SU-DHL-6 (cell line): Measurements from ENCODE around the gene C5AR1.

Experiments used
- H2AFZ ChIP-seq: fragments of 200-600 bp; sonication (generic); 2 replicates; pipeline ENCODE4 v1.6.1; 2014; ENCODE audit warnings: low read depth, mild to moderate bottlenecking, moderate library complexity, mixed read lengths, antibody characterized with exemption, low read length; ENCODE audit not compliant: severe bottlenecking
- H3F3A ChIP-seq: fragments of 200-600 bp; shearing (Covaris generic); 2 replicates; pipeline ENCODE4 v1.6.0; 2016; ENCODE audit warnings: antibody characterized with exemption, mild to moderate bottlenecking; ENCODE audit not compliant: insufficient read depth
- H3K27ac ChIP-seq: fragments of 200-600 bp; sonication (generic); 2 replicates; pipeline ENCODE4 v1.5.1; 2016; ENCODE audit warnings: low read depth, mild to moderate bottlenecking, low read length, moderate library complexity, mixed read lengths
- H3K27me3 ChIP-seq: fragments of 200-600 bp; sonication (generic), shearing (Covaris generic); 2 replicates; pipeline ENCODE4 v1.6.0; 2014; ENCODE audit warnings: mild to moderate bottlenecking, low read length
- H3K36me3 ChIP-seq: fragments of 200-600 bp; sonication (generic); 2 replicates; pipeline ENCODE4 v1.6.1; 2014; ENCODE audit warnings: mild to moderate bottlenecking, low read length, mixed read lengths
- H3K4me2 ChIP-seq: fragments of 300-600, 200-600 bp; shearing (Covaris generic), sonication (generic); 2 replicates; pipeline ENCODE4 v1.6.0; 2014; ENCODE audit warnings: low read length, low read depth, mild to moderate bottlenecking; ENCODE audit not compliant: poor library complexity, severe bottlenecking
- H3K4me3 ChIP-seq: fragments of 200-600 bp; sonication (generic); 2 replicates; pipeline ENCODE4 v1.5.1; 2014; ENCODE audit warnings: antibody characterized with exemption, low read length, mild to moderate bottlenecking, mixed read lengths; ENCODE audit not compliant: insufficient read depth, poor library complexity, severe bottlenecking
- H3K79me2 ChIP-seq: fragments of 200-600 bp; sonication (generic); 2 replicates; pipeline ENCODE4 v1.6.1; 2014; ENCODE audit warnings: mild to moderate bottlenecking, low read length, moderate library complexity; ENCODE audit not compliant: insufficient read depth
- H3K9ac ChIP-seq: fragments of 200-600 bp; sonication (generic); 2 replicates; pipeline ENCODE4 v1.7.0; 2014; ENCODE audit warnings: mild to moderate bottlenecking, low read length
- H3K9me2 ChIP-seq: fragments of 200-600 bp; sonication (generic); replicated peaks from 2 replicates; pipeline ENCODE4 v1.6.1; 2014; ENCODE audit warnings: low read length; ENCODE audit not compliant: insufficient read depth
- H3K9me3 ChIP-seq: fragments of 200-600 bp; sonication (generic); 2 replicates; pipeline ENCODE4 v1.6.1; 2014; ENCODE audit warnings: low read length, mixed read lengths; ENCODE audit not compliant: insufficient read depth
- H4K20me1 ChIP-seq: fragments of 200-600 bp; sonication (generic); 2 replicates; pipeline ENCODE4 v1.6.1; 2014; ENCODE audit warnings: low read depth, mild to moderate bottlenecking, antibody characterized with exemption, low read length, moderate library complexity, mixed read lengths
- EZH2phosphoT487 ChIP-seq: fragments of 200-600 bp; sonication (generic), shearing (Covaris generic); conservative IDR thresholded peaks from 2 replicates; pipeline ENCODE4 v1.6.1; 2018; ENCODE audit warnings: mild to moderate bottlenecking, antibody characterized with exemption, low read length, moderate library complexity, mixed read lengths
- TF ChIP-seq, protein P1 (sequence below): fragments of 200-600 bp; sonication (generic); IDR thresholded peaks from one replicate; pipeline ENCODE4 v1.5.1; 2017; ENCODE audit warnings: antibody characterized with exemption, mild to moderate bottlenecking, low read length, moderate library complexity; ENCODE audit not compliant: insufficient read depth, poor library complexity, severe bottlenecking

C5AR1 gene

DNA sequence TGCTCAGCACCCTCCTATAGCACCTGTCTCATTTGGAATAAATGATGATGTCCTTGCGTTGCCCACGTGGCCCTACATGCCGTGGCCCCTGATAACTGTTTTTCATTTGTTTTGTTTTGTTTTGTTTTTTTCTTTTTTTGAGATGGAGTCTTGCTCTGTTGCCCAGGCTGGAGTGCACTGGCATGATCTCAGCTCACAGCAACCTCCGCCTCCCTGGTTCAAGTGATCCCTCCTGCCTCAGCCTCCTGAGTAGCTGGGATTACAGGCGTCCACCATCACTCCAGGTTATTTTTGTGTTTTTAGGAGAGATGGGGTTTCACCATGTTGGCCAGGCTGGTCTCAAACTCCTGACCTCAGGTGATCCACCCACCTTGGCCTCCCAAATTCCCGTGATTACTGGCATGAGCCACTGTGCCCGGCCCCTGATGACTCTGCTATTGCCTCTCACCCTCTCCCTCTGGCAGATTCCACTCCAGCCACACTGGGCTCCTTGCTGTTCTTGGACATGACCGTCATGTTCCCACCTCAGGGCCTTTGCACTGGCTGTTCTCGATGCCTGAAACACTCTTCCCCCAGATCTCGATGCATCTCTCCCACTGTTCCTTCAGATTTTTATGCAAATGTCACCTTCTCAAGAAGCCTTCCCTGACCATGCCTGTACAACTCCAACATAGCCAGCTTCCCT lies 29.7 kb downstream of the C5AR1 start:
- TF ChIP-seq, protein P1, sequence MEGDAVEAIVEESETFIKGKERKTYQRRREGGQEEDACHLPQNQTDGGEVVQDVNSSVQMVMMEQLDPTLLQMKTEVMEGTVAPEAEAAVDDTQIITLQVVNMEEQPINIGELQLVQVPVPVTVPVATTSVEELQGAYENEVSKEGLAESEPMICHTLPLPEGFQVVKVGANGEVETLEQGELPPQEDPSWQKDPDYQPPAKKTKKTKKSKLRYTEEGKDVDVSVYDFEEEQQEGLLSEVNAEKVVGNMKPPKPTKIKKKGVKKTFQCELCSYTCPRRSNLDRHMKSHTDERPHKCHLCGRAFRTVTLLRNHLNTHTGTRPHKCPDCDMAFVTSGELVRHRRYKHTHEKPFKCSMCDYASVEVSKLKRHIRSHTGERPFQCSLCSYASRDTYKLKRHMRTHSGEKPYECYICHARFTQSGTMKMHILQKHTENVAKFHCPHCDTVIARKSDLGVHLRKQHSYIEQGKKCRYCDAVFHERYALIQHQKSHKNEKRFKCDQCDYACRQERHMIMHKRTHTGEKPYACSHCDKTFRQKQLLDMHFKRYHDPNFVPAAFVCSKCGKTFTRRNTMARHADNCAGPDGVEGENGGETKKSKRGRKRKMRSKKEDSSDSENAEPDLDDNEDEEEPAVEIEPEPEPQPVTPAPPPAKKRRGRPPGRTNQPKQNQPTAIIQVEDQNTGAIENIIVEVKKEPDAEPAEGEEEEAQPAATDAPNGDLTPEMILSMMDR = no peak
- TF ChIP-seq EZH2phosphoT487 = no peak
- no peaks in the 10 kb centered on the region for H3K9me3 ChIP-seq
- H3K27me3 ChIP-seq = no peaks in the 10 kb centered on the region
- H3K4me2 ChIP-seq = no peak overlapping the region
- no peak overlapping the region for H3K9ac ChIP-seq
- no peak overlapping the region for H3K4me3 ChIP-seq
- H3K79me2 ChIP-seq = no peaks in the 10 kb centered on the region
- H3K36me3 ChIP-seq = no peaks in the 10 kb centered on the region
- no peaks in the 10 kb centered on the region for H4K20me1 ChIP-seq
- no peaks in the 10 kb centered on the region for H3F3A ChIP-seq
- H3K9me2 ChIP-seq = no peaks in the 10 kb centered on the region
- H3K27ac ChIP-seq = no peak overlapping the region
- no peak overlapping the region for H2AFZ ChIP-seq

DNA sequence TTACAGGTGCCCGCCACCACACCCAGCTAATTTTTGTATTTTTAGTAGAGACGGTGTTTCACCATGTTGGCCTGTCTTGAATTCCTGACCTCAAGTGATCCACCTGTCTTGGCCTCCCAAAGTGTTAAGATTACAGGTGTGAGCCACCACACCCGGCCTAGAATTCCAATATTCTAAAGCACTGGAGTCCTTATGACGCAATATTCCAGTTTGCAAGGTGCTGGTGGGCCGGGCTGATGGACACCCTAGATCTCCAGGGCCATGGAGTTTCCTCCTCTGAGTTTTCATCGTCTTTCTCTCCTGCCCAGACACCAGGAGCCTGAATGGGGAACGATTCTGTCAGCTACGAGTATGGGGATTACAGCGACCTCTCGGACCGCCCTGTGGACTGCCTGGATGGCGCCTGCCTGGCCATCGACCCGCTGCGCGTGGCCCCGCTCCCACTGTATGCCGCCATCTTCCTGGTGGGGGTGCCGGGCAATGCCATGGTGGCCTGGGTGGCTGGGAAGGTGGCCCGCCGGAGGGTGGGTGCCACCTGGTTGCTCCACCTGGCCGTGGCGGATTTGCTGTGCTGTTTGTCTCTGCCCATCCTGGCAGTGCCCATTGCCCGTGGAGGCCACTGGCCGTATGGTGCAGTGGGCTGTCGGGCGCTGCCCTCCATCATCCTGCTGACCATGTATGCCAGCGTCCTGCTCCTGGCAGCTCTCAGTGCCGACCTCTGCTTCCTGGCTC lies 31.0 kb downstream of the C5AR1 start:
- no peak for TF ChIP-seq EZH2phosphoT487
- TF ChIP-seq, protein P1 = no peak
- Histone ChIP-seq H3K79me2 (no peaks in the 10 kb centered on the region), H3K9me2 (no peaks in the 10 kb centered on the region), H3K9ac (no peak overlapping the region), H4K20me1 (no peaks in the 10 kb centered on the region), H3F3A (no peaks in the 10 kb centered on the region), H3K27me3 (no peaks in the 10 kb centered on the region), H3K27ac (no peak overlapping the region), H2AFZ (no peak overlapping the region), H3K4me3 (no peak overlapping the region), H3K36me3 (no peaks in the 10 kb centered on the region), H3K9me3 (no peaks in the 10 kb centered on the region), H3K4me2 (no peak overlapping the region)

DNA sequence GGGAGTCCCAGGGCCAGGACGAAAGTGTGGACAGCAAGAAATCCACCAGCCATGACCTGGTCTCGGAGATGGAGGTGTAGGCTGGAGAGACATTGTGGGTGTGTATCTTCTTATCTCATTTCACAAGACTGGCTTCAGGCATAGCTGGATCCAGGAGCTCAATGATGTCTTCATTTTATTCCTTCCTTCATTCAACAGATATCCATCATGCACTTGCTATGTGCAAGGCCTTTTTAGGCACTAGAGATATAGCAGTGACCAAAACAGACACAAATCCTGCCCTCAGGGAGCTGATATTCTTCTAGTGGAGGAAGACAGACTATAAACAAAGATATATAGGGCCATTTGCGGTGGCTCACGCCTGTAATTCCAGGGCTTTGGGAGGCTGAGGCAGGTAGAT lies 32.1 kb downstream of the C5AR1 start:
- TF ChIP-seq EZH2phosphoT487 = no peak
- TF ChIP-seq, protein P1 = no peak
- no peaks in the 10 kb centered on the region for H3K9me2 ChIP-seq

More for the DNA sequence above, 32.1 kb downstream of the C5AR1 start:
- no peaks in the 10 kb centered on the region for H4K20me1 ChIP-seq
- no peak overlapping the region for H3K4me3 ChIP-seq
- no peaks in the 10 kb centered on the region for H3K36me3 ChIP-seq
- no peak overlapping the region for H3K27ac ChIP-seq
- H3K79me2 ChIP-seq = no peaks in the 10 kb centered on the region
- no peaks in the 10 kb centered on the region for H3K27me3 ChIP-seq
- no peaks in the 10 kb centered on the region for H3K9me3 ChIP-seq
- peaks cover 2% of the 10 kb centered on the region; the same call in 1 of the 2 replicates for H3F3A ChIP-seq
- H2AFZ ChIP-seq = no peak overlapping the region
- no peak overlapping the region for H3K4me2 ChIP-seq
- no peak overlapping the region for H3K9ac ChIP-seq
